NCI-H524 (cell line): ENCODE data around the gene ADARB1.

Experiments
- DNase-seq, 2 experiments: peaks; one replicate each; lab custom pipeline; 2025; lab: John Stamatoyannopoulos, UW

ADARB1 gene

DNA sequence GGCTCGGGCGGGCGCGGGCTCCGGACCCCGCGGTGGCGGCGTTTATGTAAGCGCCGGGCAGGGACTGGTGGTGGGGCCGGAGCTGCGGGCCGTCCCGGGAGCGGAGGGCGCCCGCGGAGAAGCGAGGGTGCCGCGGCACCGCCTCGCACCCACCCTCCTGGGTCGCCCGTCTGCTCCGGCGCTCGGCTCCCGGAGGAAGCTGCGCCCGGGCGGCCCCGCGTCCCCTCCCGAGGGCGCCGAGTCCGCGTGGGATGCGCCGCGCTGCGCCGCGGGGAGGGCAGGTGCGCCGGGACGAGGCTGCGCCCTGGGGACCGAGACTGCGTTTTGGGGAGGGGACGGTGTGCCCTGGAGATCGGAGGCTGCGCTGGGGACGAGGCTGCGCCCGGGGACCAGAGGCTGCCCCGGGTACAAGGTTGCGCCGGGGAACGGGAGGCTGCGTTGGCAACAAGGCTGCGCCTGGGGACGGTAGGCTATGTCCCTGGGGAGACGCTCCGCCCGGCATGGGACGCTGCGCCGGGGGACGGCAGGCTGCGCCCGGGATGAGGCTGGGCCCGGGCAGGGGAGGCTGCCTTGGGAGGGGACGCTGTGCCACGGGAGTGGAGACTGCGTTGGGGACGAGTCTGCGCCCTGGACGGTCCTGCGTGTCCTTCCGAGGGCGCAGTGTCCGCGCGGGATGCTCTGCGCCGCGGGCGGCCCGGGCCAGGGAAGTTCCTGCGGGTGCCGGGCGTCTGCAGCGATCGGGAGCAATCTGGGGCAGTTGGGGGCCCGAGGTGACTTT is 627 bp downstream of the ADARB1 start:
- peak in 1 of 2 experiments; percentile 46 for DNase-seq

GRCh38 chr21:45075596-45076244 is 1.3 kb downstream of the ADARB1 start:
- DNase-seq: peak in 1 of 2 experiments; percentile 47

GRCh38 chr21:45076245-45076711 is 1.9 kb downstream of the ADARB1 start:
- peak in 1 of 2 experiments; percentile 47 for DNase-seq

DNA sequence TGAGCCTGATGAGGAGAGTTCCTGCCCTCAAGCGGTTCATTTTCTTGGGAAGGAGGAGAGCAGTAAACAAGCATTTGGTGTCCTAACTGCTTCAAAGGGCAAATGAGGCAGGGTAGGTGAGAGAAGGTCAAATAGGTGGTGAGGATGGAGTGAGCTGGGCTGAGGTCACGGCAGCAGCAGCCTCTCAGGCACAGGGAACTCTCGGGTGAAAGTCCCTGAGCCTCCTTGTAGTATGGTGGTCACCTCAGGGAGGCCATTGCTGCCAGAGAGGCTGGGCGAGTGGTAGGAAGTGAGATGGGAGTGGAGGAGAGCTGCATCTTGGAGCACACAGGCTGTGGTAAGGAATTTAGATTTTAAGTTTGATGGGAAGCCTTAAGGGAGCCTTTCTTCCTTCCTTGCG is 4.0 kb downstream of the ADARB1 start:
- no peak for DNase-seq

GRCh38 chr21:45078877-45079281 is 4.5 kb downstream of the ADARB1 start:
- no peak for DNase-seq

DNA sequence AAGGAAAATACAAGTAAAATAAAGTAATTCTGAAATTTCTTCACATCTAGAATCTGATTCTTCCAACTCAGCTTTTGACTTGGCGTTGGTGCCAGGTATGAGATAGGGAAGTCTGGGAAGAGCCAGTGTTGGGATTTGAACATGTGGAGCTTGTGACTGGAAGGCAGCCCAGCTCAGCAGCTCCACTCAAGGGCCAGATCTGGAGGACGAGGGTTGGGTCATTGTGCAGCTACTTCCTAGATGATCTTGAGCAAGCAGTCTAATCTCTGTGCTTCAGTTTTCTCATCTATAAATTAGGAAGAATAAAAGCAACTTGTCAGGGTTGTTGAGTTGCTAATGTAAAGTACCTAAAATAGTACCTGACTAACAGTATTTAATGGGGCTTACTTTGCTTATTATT is 5.0 kb downstream of the ADARB1 start:
- no peak for DNase-seq

- no peak for DNase-seq
These were observed 5.9 kb downstream of the ADARB1 start for GRCh38 chr21:45080232-45080631.

DNA sequence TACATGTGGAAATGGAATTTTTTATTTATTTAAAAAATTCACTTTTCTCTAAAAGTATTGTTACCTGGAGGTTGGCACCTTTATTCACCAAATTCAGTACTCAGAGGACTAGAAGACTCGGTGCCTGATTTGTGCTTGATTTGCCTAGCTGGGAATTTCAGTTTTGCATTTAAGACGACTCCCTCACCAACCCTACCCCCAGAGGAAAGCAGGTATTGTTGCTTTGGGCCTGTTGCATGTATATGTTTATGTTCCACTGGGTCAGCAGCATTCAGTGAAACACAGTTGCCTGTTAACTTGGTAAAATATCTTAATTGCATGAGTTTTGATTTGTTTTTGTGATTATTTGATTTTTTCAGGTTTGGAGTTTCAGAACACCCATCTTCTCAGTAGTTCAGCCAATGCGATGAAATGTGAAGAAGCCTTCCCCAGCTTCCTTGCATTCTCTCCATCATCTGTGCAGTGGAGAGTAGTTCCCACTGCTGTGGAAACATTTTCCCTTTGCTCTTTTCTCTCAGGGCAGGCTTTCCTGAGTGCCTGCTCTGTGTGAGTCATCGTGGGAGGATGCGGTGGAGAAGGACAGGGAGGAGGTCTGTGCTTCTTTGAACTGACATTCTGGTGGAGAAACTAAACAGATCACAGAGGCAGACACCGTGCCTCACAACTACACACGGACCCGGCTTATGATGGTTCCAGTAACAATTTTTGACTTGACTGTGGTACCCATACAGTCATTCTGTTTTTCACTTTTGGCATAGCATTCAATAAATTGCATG is 6.4 kb downstream of the ADARB1 start:
- no peak for DNase-seq

DNA sequence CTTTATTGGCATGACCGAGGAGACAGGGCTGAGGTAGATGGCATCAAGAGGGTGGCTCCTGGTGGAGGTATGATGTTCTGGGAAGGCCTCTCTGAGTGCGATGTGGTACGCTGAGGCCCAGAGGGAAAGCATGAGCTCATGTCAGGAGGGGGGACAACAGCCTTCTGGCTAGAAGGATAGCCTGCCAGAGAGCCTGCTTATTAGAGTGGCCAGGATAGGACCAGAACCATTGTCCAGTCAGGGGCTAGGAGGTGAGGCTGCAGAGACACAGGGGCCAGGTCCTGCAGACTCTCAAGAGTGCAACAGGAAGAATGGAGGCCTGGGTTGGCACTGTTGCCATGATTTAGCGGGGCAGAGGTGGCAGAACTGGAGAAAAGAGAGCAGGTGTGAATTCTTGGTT is 7.3 kb downstream of the ADARB1 start:
- no peak for DNase-seq

- DNase-seq: peak; percentile 83
These were observed 8.4 kb downstream of the ADARB1 start for GRCh38 chr21:45082736-45083135.

- DNase-seq: no peak
These were observed 9.7 kb downstream of the ADARB1 start for GRCh38 chr21:45084121-45084520.

GRCh38 chr21:45084881-45085536 is 10.6 kb downstream of the ADARB1 start:
- DNase-seq: no peak

- no peak for DNase-seq
These were observed 11.3 kb downstream of the ADARB1 start for GRCh38 chr21:45085700-45086099.

- DNase-seq: peak in 1 of 2 experiments; percentile 12
These were observed 12.1 kb downstream of the ADARB1 start for GRCh38 chr21:45086337-45086958.

DNA sequence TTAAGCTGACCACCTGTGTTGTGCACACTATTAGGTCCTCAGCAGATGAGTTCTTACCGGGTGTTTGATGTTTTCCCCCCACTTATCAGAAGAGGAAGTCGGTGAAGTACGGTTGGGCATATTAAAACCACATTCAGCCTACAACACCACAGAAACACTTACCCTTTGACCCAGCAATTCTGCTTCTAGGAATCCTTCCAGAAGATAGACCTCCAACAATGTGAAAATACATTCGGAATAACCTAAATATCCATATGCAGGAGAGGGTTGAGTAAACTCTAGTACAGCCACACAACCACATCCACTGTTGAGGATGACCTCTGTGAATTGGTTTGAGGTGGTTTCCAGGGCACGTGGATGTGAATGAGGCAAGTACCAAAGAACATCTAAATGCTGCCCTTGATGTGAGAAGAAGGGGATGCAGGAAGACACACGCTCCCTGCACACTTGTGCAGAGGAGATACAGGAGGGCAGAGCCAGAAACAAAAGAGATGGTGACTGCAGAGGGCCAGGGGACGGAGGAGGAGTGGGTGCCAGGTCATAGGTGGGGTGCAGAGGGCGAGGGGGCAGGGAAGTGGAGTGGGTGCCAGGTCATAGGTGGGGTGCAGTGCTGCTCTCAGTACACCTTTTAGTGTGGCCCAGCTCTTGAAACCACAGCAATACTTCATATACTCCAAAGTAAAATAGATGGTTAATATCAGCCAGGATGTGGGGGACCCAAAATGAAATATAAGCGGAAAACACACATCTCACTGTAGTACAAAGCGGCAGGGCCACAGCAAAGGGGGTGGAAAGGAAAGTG is 12.8 kb downstream of the ADARB1 start:
- DNase-seq: peak in 1 of 2 experiments; percentile 18

- DNase-seq: no peak
These were observed 13.7 kb downstream of the ADARB1 start for GRCh38 chr21:45088116-45088515.

- no peak for DNase-seq
These were observed 14.3 kb downstream of the ADARB1 start for GRCh38 chr21:45088729-45089128.

DNA sequence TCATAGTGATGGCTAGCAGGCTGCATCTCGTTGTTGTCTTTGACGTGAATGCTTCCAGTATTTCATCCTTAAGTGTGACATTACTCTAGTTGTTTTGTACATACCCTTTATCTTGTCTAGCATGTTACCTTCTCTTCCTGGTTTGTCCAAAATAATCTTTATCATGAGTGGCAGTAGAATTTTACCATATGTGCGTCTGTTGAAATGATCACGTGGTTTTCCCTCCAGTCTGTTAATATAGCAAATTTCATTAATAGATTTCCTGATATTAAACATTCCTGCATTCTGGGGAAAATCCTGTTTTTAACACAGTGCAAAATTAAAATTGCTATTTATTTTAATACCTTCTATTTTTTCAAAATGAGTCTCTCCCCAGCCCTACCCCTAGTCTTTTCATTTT is 15.6 kb downstream of the ADARB1 start:
- DNase-seq: peak in 1 of 2 experiments; percentile 45

- peak; percentile 14 to 57 for DNase-seq
These were observed 16.6 kb downstream of the ADARB1 start for GRCh38 chr21:45090966-45091365.

- DNase-seq: peak; percentile 35 to 88
These were observed 17.4 kb downstream of the ADARB1 start for GRCh38 chr21:45091550-45092322.
